DOHH2 (cell line): ENCODE measurements around the gene FAU.
A peak's percentile ranks its signal among the peaks of the same experiment; 100 is the strongest.

ENCODE experiments used
- H3F3A ChIP-seq: fragments of 200-600 bp; sonication (generic), shearing (Covaris generic); 2 replicates; pipeline ENCODE4 v1.6.0; 2016; ENCODE audit warnings: antibody characterized with exemption, mild to moderate bottlenecking; ENCODE audit not compliant: control insufficient read depth, insufficient read depth
- H3K27ac ChIP-seq: fragments of 200-600 bp; sonication (generic); 2 replicates; pipeline ENCODE4 v1.5.1; 2014; ENCODE audit warnings: low read depth, mild to moderate bottlenecking, low read length, moderate library complexity
- H3K27me3 ChIP-seq: fragments of 200-600 bp; sonication (generic); 2 replicates; pipeline ENCODE4 v1.6.1; 2014; ENCODE audit warnings: mild to moderate bottlenecking, low read length, mixed read lengths; ENCODE audit not compliant: control insufficient read depth
- H3K36me3 ChIP-seq: fragments of 200-600 bp; sonication (generic); 2 replicates; pipeline ENCODE4 v1.6.1; 2014; ENCODE audit warnings: mild to moderate bottlenecking, low read length, moderate library complexity, mixed read lengths; ENCODE audit not compliant: control insufficient read depth
- H3K4me1 ChIP-seq: fragments of 200-600 bp; sonication (generic); 2 replicates; pipeline ENCODE4 v1.6.1; 2014; ENCODE audit warnings: mild to moderate bottlenecking, low read length, mixed read lengths; ENCODE audit not compliant: control insufficient read depth
- H3K4me2 ChIP-seq: fragments of 200-600 bp; sonication (generic); 2 replicates; pipeline ENCODE4 v1.6.0; 2014; ENCODE audit warnings: mild to moderate bottlenecking, low read length, moderate library complexity
- H3K4me3 ChIP-seq: fragments of 200-600 bp; sonication (generic); 2 replicates; pipeline ENCODE4 v1.5.1; 2014; ENCODE audit warnings: mild to moderate bottlenecking, low read length, mixed read lengths
- H3K79me2 ChIP-seq: fragments of 200-600 bp; sonication (generic); 2 replicates; pipeline ENCODE4 v1.6.1; 2014; ENCODE audit warnings: mild to moderate bottlenecking, low read length, mixed read lengths; ENCODE audit not compliant: control insufficient read depth
- H3K9me2 ChIP-seq: fragments of 200-600 bp; sonication (generic); replicated peaks from 2 replicates; pipeline ENCODE4 v1.6.1; 2014; ENCODE audit warnings: mild to moderate bottlenecking, low read length, mixed read lengths; ENCODE audit not compliant: control insufficient read depth
- H3K9me3 ChIP-seq: fragments of 200-600 bp; sonication (generic); 2 replicates; pipeline ENCODE4 v1.6.1; 2014; ENCODE audit warnings: antibody characterized with exemption, low read length, mixed read lengths; ENCODE audit not compliant: control insufficient read depth, insufficient read depth
- H4K20me1 ChIP-seq: fragments of 200-600 bp; sonication (generic); 2 replicates; pipeline ENCODE4 v1.6.0; 2014; ENCODE audit warnings: low read depth, mild to moderate bottlenecking, antibody characterized with exemption, low read length, moderate library complexity; ENCODE audit not compliant: control insufficient read depth, insufficient read depth
- EZH2phosphoT487 ChIP-seq: fragments of 200-600 bp; sonication (generic); IDR thresholded peaks from 2 replicates; pipeline ENCODE4 v1.6.1; 2017; ENCODE audit warnings: borderline replicate concordance, mild to moderate bottlenecking, antibody characterized with exemption, low read length, moderate library complexity, mixed read lengths
- TF ChIP-seq, protein P1 (sequence below): fragments of 200-600 bp; sonication (generic); IDR thresholded peaks from one replicate; pipeline ENCODE4 v1.5.1; 2014; ENCODE audit warnings: antibody characterized with exemption, mild to moderate bottlenecking, low read depth, low read length; ENCODE audit not compliant: poor library complexity, severe bottlenecking

FAU gene

GRCh38 chr11:65167656-65168055 lies 45.7 kb upstream of the FAU start:
- Histone ChIP-seq H3K79me2 (no peaks in the 10 kb centered on the region), H3K4me3 (no peak overlapping the region), H3F3A (no peaks in the 10 kb centered on the region; the same call in 1 of the 2 replicates)

DNA sequence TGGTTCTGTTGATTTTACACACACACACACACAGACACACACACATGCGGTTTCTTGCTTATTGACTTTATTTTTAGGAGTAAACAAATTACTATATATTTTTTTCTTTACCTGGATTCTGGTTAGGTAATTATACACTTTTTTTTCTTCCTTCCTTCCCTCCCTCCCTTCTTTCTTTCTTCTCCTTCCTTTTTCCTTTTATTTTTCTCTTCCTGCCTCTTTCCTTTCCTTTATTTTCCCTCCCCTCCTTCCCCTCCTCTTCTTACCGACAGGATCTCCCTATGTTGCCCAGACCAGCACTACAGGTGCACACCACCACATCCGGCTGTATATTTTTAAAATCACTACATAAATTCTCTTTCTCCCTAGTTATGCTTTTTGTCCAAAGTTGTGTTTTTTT lies 45.0 kb upstream of the FAU start:
- Histone ChIP-seq H3K9me3 (no peaks in the 10 kb centered on the region), H3K9me2 (no peaks in the 10 kb centered on the region), H3K27me3 (no peaks in the 10 kb centered on the region), H3K4me1 (peaks cover 29% of the 10 kb centered on the region), H3K36me3 (no peaks in the 10 kb centered on the region), H3F3A (no peaks in the 10 kb centered on the region; the same call in 1 of the 2 replicates), H3K79me2 (no peaks in the 10 kb centered on the region), H3K4me3 (no peak overlapping the region), H4K20me1 (no peaks in the 10 kb centered on the region), H3K27ac (peak overlapping the region; percentile 5; the same call in 1 of the 2 replicates), H3K4me2 (peak overlapping the region; percentile 27; the same call in 1 of the 2 replicates)
- TF ChIP-seq, protein P1, sequence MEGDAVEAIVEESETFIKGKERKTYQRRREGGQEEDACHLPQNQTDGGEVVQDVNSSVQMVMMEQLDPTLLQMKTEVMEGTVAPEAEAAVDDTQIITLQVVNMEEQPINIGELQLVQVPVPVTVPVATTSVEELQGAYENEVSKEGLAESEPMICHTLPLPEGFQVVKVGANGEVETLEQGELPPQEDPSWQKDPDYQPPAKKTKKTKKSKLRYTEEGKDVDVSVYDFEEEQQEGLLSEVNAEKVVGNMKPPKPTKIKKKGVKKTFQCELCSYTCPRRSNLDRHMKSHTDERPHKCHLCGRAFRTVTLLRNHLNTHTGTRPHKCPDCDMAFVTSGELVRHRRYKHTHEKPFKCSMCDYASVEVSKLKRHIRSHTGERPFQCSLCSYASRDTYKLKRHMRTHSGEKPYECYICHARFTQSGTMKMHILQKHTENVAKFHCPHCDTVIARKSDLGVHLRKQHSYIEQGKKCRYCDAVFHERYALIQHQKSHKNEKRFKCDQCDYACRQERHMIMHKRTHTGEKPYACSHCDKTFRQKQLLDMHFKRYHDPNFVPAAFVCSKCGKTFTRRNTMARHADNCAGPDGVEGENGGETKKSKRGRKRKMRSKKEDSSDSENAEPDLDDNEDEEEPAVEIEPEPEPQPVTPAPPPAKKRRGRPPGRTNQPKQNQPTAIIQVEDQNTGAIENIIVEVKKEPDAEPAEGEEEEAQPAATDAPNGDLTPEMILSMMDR: no peak
- TF ChIP-seq EZH2phosphoT487: no peak

More at GRCh38 chr11:65167656-65168055, 45.7 kb upstream of the FAU start:
- Histone ChIP-seq H3K4me1 (peaks cover 29% of the 10 kb centered on the region), H3K27ac (no peak overlapping the region), H3K36me3 (no peaks in the 10 kb centered on the region), H3K27me3 (no peaks in the 10 kb centered on the region), H4K20me1 (no peaks in the 10 kb centered on the region), H3K4me2 (no peak overlapping the region), H3K9me3 (no peaks in the 10 kb centered on the region), H3K9me2 (no peaks in the 10 kb centered on the region)
- no peak for TF ChIP-seq EZH2phosphoT487

DNA sequence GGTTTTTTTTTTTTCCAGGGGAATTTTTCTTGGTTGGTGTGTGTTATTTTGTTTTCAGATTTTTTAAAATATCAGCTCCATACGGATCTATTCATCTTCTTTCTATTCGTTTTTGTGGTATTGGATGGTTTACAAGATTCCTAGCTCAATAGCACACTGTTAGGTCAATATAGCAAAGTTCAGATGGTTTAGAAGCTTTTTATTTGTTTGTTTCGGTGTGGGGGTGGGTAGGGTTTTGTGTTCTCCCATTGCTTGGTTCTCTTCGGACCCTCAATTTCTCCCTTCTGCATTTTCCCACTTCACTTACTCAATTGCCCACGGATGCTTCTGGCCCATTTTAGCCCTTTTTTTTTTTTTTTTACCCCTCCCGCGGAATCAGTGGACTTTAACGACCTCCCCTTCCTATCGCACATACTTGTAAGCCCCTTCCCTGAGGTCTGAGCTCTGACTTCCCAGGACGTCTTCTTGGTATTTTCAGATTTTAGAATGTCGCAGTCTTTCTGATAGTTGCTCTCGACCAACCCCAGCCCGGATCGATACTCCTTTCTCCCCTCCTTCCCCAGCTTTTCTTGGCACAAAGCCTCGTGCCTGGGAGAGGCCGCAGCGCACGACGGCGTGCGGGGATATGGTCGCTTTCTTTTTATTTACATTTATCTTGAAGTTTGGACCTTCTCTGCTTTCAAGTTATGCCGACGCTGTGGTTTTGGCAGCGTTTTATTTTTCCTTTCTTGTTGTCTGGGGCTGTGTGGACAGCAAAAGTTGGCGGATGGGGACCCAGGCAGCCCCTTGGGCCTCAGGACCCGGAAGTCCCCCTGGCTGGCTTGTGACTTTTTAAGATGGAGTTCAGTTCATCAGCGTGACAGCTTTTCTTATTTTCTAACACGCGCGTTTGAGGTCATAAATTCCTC lies 43.7 kb upstream of the FAU start:
- TF ChIP-seq EZH2phosphoT487: no peak
- TF ChIP-seq, protein P1: no peak
- Histone ChIP-seq H3K4me2 (no peak overlapping the region), H4K20me1 (no peaks in the 10 kb centered on the region), H3K9me3 (no peaks in the 10 kb centered on the region), H3K36me3 (no peaks in the 10 kb centered on the region), H3K27ac (no peak overlapping the region), H3K9me2 (no peaks in the 10 kb centered on the region), H3K27me3 (no peaks in the 10 kb centered on the region), H3K79me2 (no peaks in the 10 kb centered on the region), H3K4me3 (no peak overlapping the region), H3F3A (peaks cover 5% of the 10 kb centered on the region; the same call in 1 of the 2 replicates), H3K4me1 (peaks cover 35% of the 10 kb centered on the region)

DNA sequence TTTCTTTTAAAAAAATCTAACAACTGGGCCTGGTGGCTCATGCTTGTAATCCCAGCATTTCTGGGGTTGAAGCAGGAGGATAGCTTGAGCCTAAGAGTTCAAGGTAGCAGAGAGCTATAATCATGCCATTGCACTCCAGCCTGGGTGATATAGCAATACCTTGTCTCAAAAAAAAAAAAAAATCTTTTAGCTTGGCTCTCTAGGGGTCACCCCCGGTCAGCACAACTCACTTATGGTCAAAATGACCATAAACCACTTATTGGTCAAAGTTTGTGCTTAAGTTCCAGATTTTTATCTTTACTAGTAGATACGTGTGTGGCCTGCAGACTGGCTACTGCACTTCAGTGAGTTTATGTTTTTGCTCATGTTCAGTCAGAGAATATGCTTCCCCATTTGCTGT lies 41.8 kb upstream of the FAU start:
- Histone ChIP-seq H3K4me1 (peaks cover 43% of the 10 kb centered on the region), H3K9me3 (no peaks in the 10 kb centered on the region), H4K20me1 (no peaks in the 10 kb centered on the region), H3K4me3 (no peak overlapping the region), H3K4me2 (no peak overlapping the region), H3K36me3 (no peaks in the 10 kb centered on the region), H3F3A (peaks cover 9% of the 10 kb centered on the region; the same call in 1 of the 2 replicates), H3K27ac (no peak overlapping the region), H3K27me3 (no peaks in the 10 kb centered on the region), H3K79me2 (no peaks in the 10 kb centered on the region), H3K9me2 (no peaks in the 10 kb centered on the region)
- TF ChIP-seq, protein P1: no peak
- no peak for TF ChIP-seq EZH2phosphoT487
